Fibroblast of skin of back (primary cell): ENCODE results near the gene DGKH.
"Not testable (repeated sequence)": the region's sequence is repeated elsewhere in the genome, so short reads cannot be mapped to it uniquely, and the experiment has no call there.

Experiments
- DNase-seq: peaks from one replicate; pipeline ENCODE4 v3.0.0-alpha.2; 2013

Gene DGKH

GRCh38 chr13:42075517-42075916 is 27.1 kb downstream of the DGKH start:
- DNase-seq: no peak

GRCh38 chr13:42076309-42076713 is 27.9 kb downstream of the DGKH start:
- DNase-seq: peak; percentile 25

GRCh38 chr13:42078128-42078808 is 29.8 kb downstream of the DGKH start:
- peak; percentile 42 for DNase-seq

- no peak for DNase-seq
Measured at GRCh38 chr13:42083138-42083770, 34.8 kb downstream of the DGKH start.

- DNase-seq: no peak
Measured at GRCh38 chr13:42084722-42085121, 36.3 kb downstream of the DGKH start.

GRCh38 chr13:42086582-42086981 is 38.1 kb downstream of the DGKH start:
- DNase-seq: no peak

GRCh38 chr13:42094516-42095040 is 46.1 kb downstream of the DGKH start:
- no peak for DNase-seq

- not testable (repeated sequence) for DNase-seq
Measured at GRCh38 chr13:42096222-42096621, 47.8 kb downstream of the DGKH start.

- no peak for DNase-seq
Measured at GRCh38 chr13:42099962-42100675, 51.7 kb downstream of the DGKH start.

- no peak for DNase-seq
Measured at GRCh38 chr13:42100960-42101359, 52.5 kb downstream of the DGKH start.

GRCh38 chr13:42101821-42102585 is 53.6 kb downstream of the DGKH start:
- DNase-seq: no peak

- DNase-seq: no peak
Measured at GRCh38 chr13:42102961-42103865, 54.8 kb downstream of the DGKH start.

- no peak for DNase-seq
Measured at GRCh38 chr13:42106998-42107397, 58.5 kb downstream of the DGKH start.

GRCh38 chr13:42107421-42107820 is 59.0 kb downstream of the DGKH start:
- DNase-seq: no peak

GRCh38 chr13:42108217-42108616 is 59.8 kb downstream of the DGKH start:
- DNase-seq: no peak

- DNase-seq: no peak
Measured at GRCh38 chr13:42109957-42110356, 61.5 kb downstream of the DGKH start.

GRCh38 chr13:42110410-42111155 is 62.1 kb downstream of the DGKH start:
- peak; percentile 74 for DNase-seq

GRCh38 chr13:42112864-42113263 is 64.4 kb downstream of the DGKH start:
- DNase-seq: no peak

- no peak for DNase-seq
Measured at GRCh38 chr13:42113478-42113877, 65.0 kb downstream of the DGKH start.

- DNase-seq: no peak
Measured at GRCh38 chr13:42114278-42114677, 65.8 kb downstream of the DGKH start.

- DNase-seq: no peak
Measured at GRCh38 chr13:42114912-42115311, 66.5 kb downstream of the DGKH start.
